Activated naive CD8-positive, alpha-beta T cell treated with anti-CD3 and anti-CD28 coated beads, Interleukin-2, amount 50 U/mL, for 24 hours (primary cell): ENCODE data around the gene NPFF.
A peak's percentile ranks its signal among the peaks of the same experiment; 100 is the strongest.

Experiments used
- ATAC-seq: fragments of 150-1000 bp; cut with Tn5 transposase; one replicate; pipeline ENCODE4 v1.10.0; 2021
- DNase-seq: peaks from one replicate; pipeline ENCODE4 v3.0.0; 2021
- H3K27ac Mint-ChIP-seq: one replicate; pipeline ENCODE4 v1.8.0; 2021; ENCODE audit warnings: mild to moderate bottlenecking, mixed read lengths
- H3K27me3 Mint-ChIP-seq: one replicate; pipeline ENCODE4 v1.8.0; 2021; ENCODE audit warnings: mixed read lengths
- H3K36me3 Mint-ChIP-seq: one replicate; pipeline ENCODE4 v1.8.0; 2021; ENCODE audit warnings: low read depth, mixed read lengths
- H3K4me1 Mint-ChIP-seq: one replicate; pipeline ENCODE4 v1.8.0; 2021; ENCODE audit warnings: mixed read lengths
- H3K4me3 Mint-ChIP-seq: one replicate; pipeline ENCODE4 v1.8.0; 2021; ENCODE audit warnings: mild to moderate bottlenecking, moderate library complexity, mixed read lengths
- H3K9me3 Mint-ChIP-seq: one replicate; pipeline ENCODE4 v1.8.0; 2021; ENCODE audit warnings: mixed read lengths

NPFF gene

GRCh38 chr12:53479331-53479730, 28.0 kb downstream of the NPFF start:
- Mint-ChIP-seq H3K9me3 (no peaks in the 10 kb centered on the region), H3K27ac (peak overlapping the region; percentile 23), H3K27me3 (no peaks in the 10 kb centered on the region), H3K36me3 (peaks cover 64% of the 10 kb centered on the region), H3K4me3 (no peak overlapping the region), H3K4me1 (peaks cover 22% of the 10 kb centered on the region)
- DNase-seq (no peak), ATAC-seq (no peak)

- peaks cover 69% of the 10 kb centered on the region for H3K36me3 Mint-ChIP-seq
- H3K4me3 Mint-ChIP-seq = no peak overlapping the region
- DNase-seq (no peak), ATAC-seq (peak; percentile 16)
- H3K9me3 Mint-ChIP-seq = no peaks in the 10 kb centered on the region
- H3K27me3 Mint-ChIP-seq = no peaks in the 10 kb centered on the region
- peaks cover 26% of the 10 kb centered on the region for H3K4me1 Mint-ChIP-seq
- peak overlapping the region; percentile 23 for H3K27ac Mint-ChIP-seq
Observed at GRCh38 chr12:53478865-53479264, 28.4 kb downstream of the NPFF start.

- Mint-ChIP-seq H3K4me1 (peaks cover 42% of the 10 kb centered on the region), H3K9me3 (no peaks in the 10 kb centered on the region), H3K27me3 (no peaks in the 10 kb centered on the region), H3K36me3 (peaks cover 79% of the 10 kb centered on the region), H3K4me3 (no peak overlapping the region), H3K27ac (peak overlapping the region; percentile 59)
- DNase-seq (no peak), ATAC-seq (no peak)
Observed at GRCh38 chr12:53476769-53477209, 30.5 kb downstream of the NPFF start.

- no peaks in the 10 kb centered on the region for H3K9me3 Mint-ChIP-seq
- ATAC-seq (no peak), DNase-seq (no peak)
- peaks cover 84% of the 10 kb centered on the region for H3K36me3 Mint-ChIP-seq
- peak overlapping the region; percentile 85 for H3K27ac Mint-ChIP-seq
- H3K4me3 Mint-ChIP-seq = no peak overlapping the region
- H3K27me3 Mint-ChIP-seq = no peaks in the 10 kb centered on the region
- peaks cover 52% of the 10 kb centered on the region for H3K4me1 Mint-ChIP-seq
Observed at GRCh38 chr12:53474819-53475218, 32.5 kb downstream of the NPFF start.

- no peak for ATAC-seq
- Mint-ChIP-seq H3K4me3 (no peak overlapping the region), H3K4me1 (peaks cover 52% of the 10 kb centered on the region), H3K36me3 (peaks cover 81% of the 10 kb centered on the region), H3K27ac (peak overlapping the region; percentile 85), H3K27me3 (no peaks in the 10 kb centered on the region), H3K9me3 (no peaks in the 10 kb centered on the region)
- no peak for DNase-seq
Observed at GRCh38 chr12:53474077-53474476, 33.2 kb downstream of the NPFF start.

GRCh38 chr12:53472056-53472582, 35.2 kb downstream of the NPFF start:
- H3K27ac Mint-ChIP-seq = peak overlapping the region; percentile 21
- peaks cover 83% of the 10 kb centered on the region for H3K36me3 Mint-ChIP-seq

GRCh38 chr12:53468282-53468681, 39.0 kb downstream of the NPFF start:
- peaks cover 81% of the 10 kb centered on the region for H3K36me3 Mint-ChIP-seq
- no peaks in the 10 kb centered on the region for H3K9me3 Mint-ChIP-seq
- no peak for ATAC-seq
- peak overlapping the region; percentile 75 for H3K27ac Mint-ChIP-seq
- peaks cover 29% of the 10 kb centered on the region for H3K4me1 Mint-ChIP-seq
- H3K27me3 Mint-ChIP-seq = no peaks in the 10 kb centered on the region
- no peak overlapping the region for H3K4me3 Mint-ChIP-seq
- no peak for DNase-seq

More at GRCh38 chr12:53472056-53472582, 35.2 kb downstream of the NPFF start:
- no peak for ATAC-seq
- Mint-ChIP-seq H3K9me3 (no peaks in the 10 kb centered on the region), H3K27me3 (no peaks in the 10 kb centered on the region), H3K4me3 (no peak overlapping the region), H3K4me1 (peaks cover 51% of the 10 kb centered on the region)
- no peak for DNase-seq

GRCh38 chr12:53467880-53468279, 39.4 kb downstream of the NPFF start:
- Mint-ChIP-seq H3K27me3 (no peaks in the 10 kb centered on the region), H3K4me3 (no peak overlapping the region), H3K4me1 (peaks cover 33% of the 10 kb centered on the region), H3K27ac (peak overlapping the region; percentile 75), H3K36me3 (peaks cover 83% of the 10 kb centered on the region), H3K9me3 (no peaks in the 10 kb centered on the region)
- DNase-seq = no peak
- ATAC-seq = no peak

GRCh38 chr12:53467082-53467481, 40.2 kb downstream of the NPFF start:
- DNase-seq (no peak), ATAC-seq (no peak)

GRCh38 chr12:53466640-53467039, 40.6 kb downstream of the NPFF start:
- H3K27me3 Mint-ChIP-seq = no peaks in the 10 kb centered on the region
- peak overlapping the region; percentile 59 for H3K27ac Mint-ChIP-seq
- no peak for DNase-seq
- no peak overlapping the region for H3K4me3 Mint-ChIP-seq
- H3K36me3 Mint-ChIP-seq = peaks cover 85% of the 10 kb centered on the region
- ATAC-seq = no peak
- H3K9me3 Mint-ChIP-seq = no peaks in the 10 kb centered on the region
- peaks cover 30% of the 10 kb centered on the region for H3K4me1 Mint-ChIP-seq

More at GRCh38 chr12:53467082-53467481, 40.2 kb downstream of the NPFF start:
- peaks cover 85% of the 10 kb centered on the region for H3K36me3 Mint-ChIP-seq
- H3K27me3 Mint-ChIP-seq = no peaks in the 10 kb centered on the region
- peak overlapping the region; percentile 59 for H3K27ac Mint-ChIP-seq
- no peak overlapping the region for H3K4me3 Mint-ChIP-seq
- H3K4me1 Mint-ChIP-seq = peaks cover 33% of the 10 kb centered on the region
- H3K9me3 Mint-ChIP-seq = no peaks in the 10 kb centered on the region

- Mint-ChIP-seq H3K4me3 (no peak overlapping the region), H3K36me3 (peaks cover 88% of the 10 kb centered on the region), H3K27ac (peak overlapping the region; percentile 15), H3K27me3 (no peaks in the 10 kb centered on the region), H3K9me3 (no peaks in the 10 kb centered on the region), H3K4me1 (peaks cover 32% of the 10 kb centered on the region)
- ATAC-seq = no peak
- no peak for DNase-seq
Observed at GRCh38 chr12:53465679-53466078, 41.6 kb downstream of the NPFF start.

- DNase-seq = no peak
- no peak for ATAC-seq
- Mint-ChIP-seq H3K36me3 (peaks cover 92% of the 10 kb centered on the region), H3K9me3 (no peaks in the 10 kb centered on the region), H3K4me3 (no peak overlapping the region), H3K27ac (peak overlapping the region; percentile 31), H3K27me3 (no peaks in the 10 kb centered on the region), H3K4me1 (peaks cover 39% of the 10 kb centered on the region)
Observed at GRCh38 chr12:53464685-53465418, 42.4 kb downstream of the NPFF start.

- ATAC-seq = no peak
- Mint-ChIP-seq H3K4me1 (peaks cover 45% of the 10 kb centered on the region), H3K36me3 (peaks cover 93% of the 10 kb centered on the region), H3K9me3 (no peaks in the 10 kb centered on the region), H3K27ac (peak overlapping the region; percentile 26), H3K4me3 (no peak overlapping the region), H3K27me3 (no peaks in the 10 kb centered on the region)
- DNase-seq = no peak
Observed at GRCh38 chr12:53463802-53464560, 43.3 kb downstream of the NPFF start.

- Mint-ChIP-seq H3K27ac (peak overlapping the region; percentile 53), H3K27me3 (no peaks in the 10 kb centered on the region), H3K4me1 (peaks cover 50% of the 10 kb centered on the region), H3K9me3 (no peaks in the 10 kb centered on the region), H3K36me3 (peaks cover 94% of the 10 kb centered on the region), H3K4me3 (no peak overlapping the region)
- DNase-seq (no peak), ATAC-seq (no peak)
Observed at GRCh38 chr12:53462935-53463334, 44.3 kb downstream of the NPFF start.

- Mint-ChIP-seq H3K27ac (peak overlapping the region; percentile 75), H3K4me1 (peaks cover 51% of the 10 kb centered on the region), H3K4me3 (no peak overlapping the region), H3K27me3 (no peaks in the 10 kb centered on the region), H3K36me3 (peaks cover 90% of the 10 kb centered on the region), H3K9me3 (no peaks in the 10 kb centered on the region)
- DNase-seq (no peak), ATAC-seq (no peak)
Observed at GRCh38 chr12:53461591-53461990, 45.7 kb downstream of the NPFF start.
